CD4-positive, alpha-beta memory T cell (primary cell): Measurements from ENCODE around the gene LPP. TPM values are rescaled to one million over a fixed set of nuclear protein-coding genes. Genes with fewer than 3 reads are reported as not detected.

Experiments used
- CTCF ChIA-PET: fragments of 350-600 bp; sonication (Branson Sonifier 250); formaldehyde crosslinking; loops from one replicate; lab custom pipeline; 2021; ENCODE audit warnings: inconsistent platforms; ENCODE audit not compliant: partially characterized antibody; lab: Charles Lee
- POLR2A ChIA-PET: fragments of 350-600 bp; sonication (Branson Sonifier 250); formaldehyde crosslinking; loops from one replicate; lab custom pipeline; 2021; ENCODE audit not compliant: partially characterized antibody; lab: Charles Lee
- DNase-seq, 5 donors: peaks; one replicate each; pipeline versions ENCODE4 v3.0.0 to v3.0.0-alpha.2; 2020 to 2022; ENCODE audit warnings: mixed read lengths in 1 of 5
- H3K27ac ChIP-seq: one replicate; pipeline ENCODE4 v1.7.0; 2013; ENCODE audit warnings: low read depth, low read length
- H3K27me3 ChIP-seq: 2 replicates; pipeline ENCODE4 v1.7.0; 2013; ENCODE audit warnings: mild to moderate bottlenecking, low read length, moderate library complexity; ENCODE audit not compliant: insufficient read depth
- H3K36me3 ChIP-seq: 2 replicates; pipeline ENCODE4 v1.7.0; 2013; ENCODE audit warnings: mild to moderate bottlenecking, low read length, moderate library complexity; ENCODE audit not compliant: insufficient read depth
- H3K4me1 ChIP-seq: 2 replicates; pipeline ENCODE4 v1.7.0; 2013; ENCODE audit warnings: mild to moderate bottlenecking, low read length, moderate library complexity; ENCODE audit not compliant: insufficient read depth
- H3K4me3 ChIP-seq, 2 donors: one replicate each; pipeline ENCODE4 v1.7.0; 2013; ENCODE audit warnings: low read length in 2 of 2, mild to moderate bottlenecking in 1 of 2
- H3K9me3 ChIP-seq, 2 donors: one replicate each; pipeline ENCODE4 v1.7.0; 2013; ENCODE audit warnings: low read length in 2 of 2, control low read depth in 1 of 2; ENCODE audit not compliant: control insufficient read depth in 1 of 2
- H3K27ac Mint-ChIP-seq, 7 donors: one replicate each; pipeline ENCODE4 v1.8.0; 2020 to 2021; ENCODE audit warnings: mixed read lengths in 7 of 7, mild to moderate bottlenecking in 6 of 7, inconsistent platforms in 3 of 7, moderate library complexity in 3 of 7
- H3K27me3 Mint-ChIP-seq, 2 donors: one replicate each; pipeline ENCODE4 v1.8.0; 2020 to 2021; ENCODE audit warnings: mixed read lengths in 2 of 2
- H3K36me3 Mint-ChIP-seq, 2 donors: one replicate each; pipeline ENCODE4 v1.8.0; 2020 to 2021; ENCODE audit warnings: mixed read lengths in 2 of 2, inconsistent platforms in 1 of 2, mild to moderate bottlenecking in 1 of 2
- H3K4me1 Mint-ChIP-seq, 4 donors: one replicate each; pipeline ENCODE4 v1.8.0; 2020 to 2021; ENCODE audit warnings: mixed read lengths in 4 of 4, mild to moderate bottlenecking in 1 of 4
- H3K4me3 Mint-ChIP-seq, 8 donors: one replicate each; pipeline ENCODE4 v1.8.0; 2020 to 2021; ENCODE audit warnings: mixed read lengths in 8 of 8, mild to moderate bottlenecking in 7 of 8, moderate library complexity in 6 of 8, inconsistent platforms in 3 of 8
- H3K9me3 Mint-ChIP-seq, 8 donors: one replicate each; pipeline ENCODE4 v1.8.0; 2020 to 2021; ENCODE audit warnings: mixed read lengths in 8 of 8, mild to moderate bottlenecking in 5 of 8, inconsistent platforms in 3 of 8, moderate library complexity in 1 of 8
- intact Hi-C: fragments of 100-400 bp; cut with micrococcal nuclease; formaldehyde crosslinking; loops from one replicate; pipeline ENCODE4 v1.15.1; 2023
- polyA plus RNA-seq, 2 donors: library from polyadenylated mRNA; unstranded; fragments of 300-500 nt; fragmentation: Illumina TruSeq; gene quantifications; one replicate each; pipeline ENCODE4 v1.2.3, GENCODE V29; 2021
- total RNA-seq, 2 experiments: library from RNA; stranded (reverse); gene quantifications; one replicate each; pipeline ENCODE4 v1.2.3, GENCODE V29; 2021

The LPP gene
- total and polyA plus RNA-seq, 4 experiments from 2014 or later, result 10.4 to 27.2 (median 24.7) TPM

- DNase-seq, result no peak
- no peak overlapping the region for H3K4me3 Mint-ChIP-seq
- no peaks in the 10 kb centered on the region for H3K36me3 ChIP-seq
- no peaks in the 10 kb centered on the region for H3K27me3 Mint-ChIP-seq
- no peaks in the 10 kb centered on the region for H3K27me3 ChIP-seq
- H3K4me3 ChIP-seq, result no peak overlapping the region
- CTCF ChIA-PET, result interaction anchor here (1.6 kb wide), 1 partner anchor 906 kb away, joined by 7 read pairs; no protein-coding TSS in a partner anchor
- no peaks in the 10 kb centered on the region for H3K4me1 ChIP-seq
- no peaks in the 10 kb centered on the region for H3K9me3 Mint-ChIP-seq
- peaks cover 1 to 5% (median 3%) of the 10 kb centered on the region in 4 donors for H3K4me1 Mint-ChIP-seq
- POLR2A ChIA-PET, result no interaction called here
- peaks cover 2 to 17% of the 10 kb centered on the region in 2 donors for H3K36me3 Mint-ChIP-seq
- intact Hi-C loops, result loop anchor here (10.0 kb wide), 1 partner anchor 92 kb away; no protein-coding TSS in a partner anchor
- H3K27ac ChIP-seq, result no peak overlapping the region
- H3K9me3 ChIP-seq, result no peaks in the 10 kb centered on the region
- no peak overlapping the region for H3K27ac Mint-ChIP-seq
Observed at GRCh38 chr3:188646592-188646991, 492.6 kb downstream of the LPP start.

- intact Hi-C loops, result loop anchor here (10.0 kb wide), 1 partner anchor 92 kb away; no protein-coding TSS in a partner anchor
- Histone ChIP-seq H3K4me1 (no peaks in the 10 kb centered on the region), H3K36me3 (no peaks in the 10 kb centered on the region), H3K27ac (no peak overlapping the region), H3K9me3 (no peaks in the 10 kb centered on the region), H3K27me3 (no peaks in the 10 kb centered on the region), H3K4me3 (no peak overlapping the region)
- Mint-ChIP-seq H3K27ac (peak overlapping the region in 1 of 7 donors; percentile 29), H3K4me3 (no peak overlapping the region), H3K9me3 (no peaks in the 10 kb centered on the region), H3K36me3 (peaks cover 2 to 20% of the 10 kb centered on the region in 2 donors), H3K4me1 (peaks cover 1 to 5% (median 3%) of the 10 kb centered on the region in 4 donors), H3K27me3 (no peaks in the 10 kb centered on the region)
- POLR2A ChIA-PET, result no interaction called here
- CTCF ChIA-PET, result interaction anchor here (1.6 kb wide), 1 partner anchor 907 kb away, joined by 7 read pairs; no protein-coding TSS in a partner anchor
- no peak for DNase-seq
Observed at GRCh38 chr3:188647237-188647636, 493.3 kb downstream of the LPP start.

GRCh38 chr3:188649521-188649920 is 495.6 kb downstream of the LPP start:
- POLR2A ChIA-PET, result no interaction called here
- Histone ChIP-seq H3K27me3 (no peaks in the 10 kb centered on the region), H3K27ac (no peak overlapping the region), H3K36me3 (no peaks in the 10 kb centered on the region), H3K9me3 (no peaks in the 10 kb centered on the region), H3K4me1 (no peaks in the 10 kb centered on the region), H3K4me3 (no peak overlapping the region)
- DNase-seq, result no peak
- Mint-ChIP-seq H3K4me3 (no peak overlapping the region), H3K27ac (no peak overlapping the region), H3K36me3 (peaks cover 2 to 21% of the 10 kb centered on the region in 2 donors), H3K4me1 (peaks cover 1 to 10% (median 5%) of the 10 kb centered on the region in 4 donors), H3K9me3 (no peaks in the 10 kb centered on the region), H3K27me3 (no peaks in the 10 kb centered on the region)
- intact Hi-C loops, result loop anchor here (10.0 kb wide), 1 partner anchor 95 kb away; no protein-coding TSS in a partner anchor
- CTCF ChIA-PET, result interaction anchor here (1.0 kb wide), 1 partner anchor 15 kb away, joined by 3 read pairs; no protein-coding TSS in a partner anchor

DNA sequence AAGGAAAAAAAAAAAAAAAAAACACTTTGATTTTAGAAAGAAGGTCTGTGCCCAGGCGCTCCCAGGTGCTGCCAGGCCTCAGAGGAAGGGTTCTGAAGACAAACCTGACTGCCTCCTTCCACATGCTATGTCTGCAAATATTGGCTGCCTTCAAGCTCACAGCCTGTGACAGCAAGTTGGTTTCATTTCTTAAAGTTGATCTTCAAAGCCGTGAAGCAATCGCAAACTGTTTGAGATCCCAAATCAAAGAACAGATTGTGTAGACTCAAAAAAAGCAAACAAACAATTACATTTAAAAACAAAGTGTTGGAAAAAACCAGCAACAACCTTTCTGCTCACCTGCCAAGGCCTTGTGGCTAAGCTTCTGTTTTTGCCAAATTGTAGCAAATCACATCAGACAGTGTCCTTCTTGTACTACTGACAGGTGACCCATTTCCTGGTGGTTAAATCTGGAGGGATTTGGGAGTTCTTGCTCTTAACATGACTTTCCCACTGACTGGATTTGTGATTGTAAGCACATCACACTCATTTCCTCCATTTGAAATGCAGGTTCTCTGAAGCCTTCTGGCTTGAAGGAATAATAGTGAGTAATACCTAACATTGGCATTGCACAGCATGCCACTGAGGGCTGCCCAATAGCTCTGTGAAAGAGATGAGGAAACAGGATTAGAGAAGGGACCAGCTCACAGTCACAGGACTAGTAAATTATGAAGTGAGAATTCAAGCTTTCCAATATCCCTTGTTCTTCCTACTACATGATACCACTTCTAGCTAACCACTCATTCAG is 502.4 kb downstream of the LPP start:
- H3K36me3 ChIP-seq, result no peaks in the 10 kb centered on the region
- Mint-ChIP-seq H3K36me3 (peaks cover 0 to 7% of the 10 kb centered on the region in 2 donors), H3K4me3 (no peak overlapping the region), H3K4me1 (peaks cover 0 to 9% (median 6%) of the 10 kb centered on the region in 4 donors), H3K9me3 (no peaks in the 10 kb centered on the region), H3K27ac (no peak overlapping the region), H3K27me3 (no peaks in the 10 kb centered on the region)
- ChIA-PET CTCF (interaction anchor here (1.1 kb wide), 1 partner anchor 916 kb away, joined by 4 read pairs; no protein-coding TSS in a partner anchor), POLR2A (no interaction called here)
- no peak overlapping the region for H3K4me3 ChIP-seq
- no peaks in the 10 kb centered on the region for H3K4me1 ChIP-seq
- no peak for DNase-seq
- no peak overlapping the region for H3K27ac ChIP-seq
- intact Hi-C loops, result no loop called here
- H3K9me3 ChIP-seq, result no peaks in the 10 kb centered on the region
- H3K27me3 ChIP-seq, result no peaks in the 10 kb centered on the region

DNA sequence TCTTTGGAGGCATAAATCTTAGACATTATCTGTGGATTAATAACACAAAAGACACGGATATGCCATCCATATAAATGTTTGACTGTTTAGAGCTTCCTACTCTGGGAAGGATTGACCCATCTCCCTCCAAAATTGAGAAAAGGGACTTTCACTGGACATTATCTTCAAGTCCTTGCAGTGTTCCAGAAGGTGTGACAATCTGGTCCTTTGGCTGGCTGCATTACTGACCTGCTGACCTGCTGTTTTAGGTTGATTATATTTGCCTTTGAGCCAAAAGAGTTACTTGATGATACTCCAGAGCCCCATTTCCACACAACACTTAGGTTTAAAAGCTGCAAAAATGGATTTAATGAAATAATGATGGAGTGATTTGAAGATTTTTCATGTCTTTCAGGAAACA is 504.6 kb downstream of the LPP start:
- Histone ChIP-seq H3K4me1 (no peaks in the 10 kb centered on the region), H3K27me3 (no peaks in the 10 kb centered on the region), H3K9me3 (no peaks in the 10 kb centered on the region), H3K4me3 (no peak overlapping the region), H3K36me3 (no peaks in the 10 kb centered on the region), H3K27ac (no peak overlapping the region)
- POLR2A ChIA-PET, result no interaction called here
- no peak for DNase-seq
- H3K9me3 Mint-ChIP-seq, result no peaks in the 10 kb centered on the region
- H3K27ac Mint-ChIP-seq, result peak overlapping the region in 1 of 7 donors; percentile 36
- intact Hi-C loops, result no loop called here
- H3K4me1 Mint-ChIP-seq, result peaks cover 4 to 13% (median 6%) of the 10 kb centered on the region in 4 donors
- H3K36me3 Mint-ChIP-seq, result no peaks in the 10 kb centered on the region
- no peak overlapping the region for H3K4me3 Mint-ChIP-seq
- no peaks in the 10 kb centered on the region for H3K27me3 Mint-ChIP-seq
- CTCF ChIA-PET, result interaction anchor here (0.9 to 1.4 kb wide), 2 partner anchors 918 kb away, joined by 3 to 6 read pairs; no protein-coding TSS in a partner anchor

DNA sequence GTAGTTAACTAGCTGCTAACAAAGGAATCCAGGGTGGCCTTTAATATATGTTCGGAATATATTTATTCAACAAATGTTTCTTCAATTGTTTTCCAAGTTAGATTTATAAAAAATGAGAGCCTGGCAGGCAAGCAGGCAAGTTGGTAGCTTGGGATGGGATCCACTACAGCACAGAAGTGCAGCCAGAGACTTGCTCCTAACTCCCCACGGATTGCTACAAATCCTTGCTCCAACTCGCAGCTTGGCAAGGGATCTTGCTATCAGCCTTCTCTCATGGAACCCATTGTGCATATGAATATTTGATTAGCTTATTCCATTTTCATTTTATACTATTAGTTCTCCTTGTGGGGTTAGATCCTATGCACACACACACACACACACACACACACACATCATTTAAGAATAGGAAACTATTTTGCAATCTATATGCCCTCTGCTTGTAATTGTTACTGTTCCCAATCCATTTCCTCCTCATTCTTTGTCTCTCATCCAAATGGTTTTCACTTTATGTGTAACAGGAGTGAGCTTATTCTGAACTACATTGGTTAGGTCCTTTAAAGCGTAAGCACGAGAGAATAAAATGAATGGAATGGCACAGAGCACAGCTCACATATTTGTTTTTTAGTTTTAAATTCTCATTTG is 505.6 kb downstream of the LPP start:
- Histone ChIP-seq H3K27ac (no peak overlapping the region), H3K4me3 (no peak overlapping the region), H3K4me1 (no peaks in the 10 kb centered on the region), H3K27me3 (no peaks in the 10 kb centered on the region), H3K36me3 (no peaks in the 10 kb centered on the region), H3K9me3 (no peaks in the 10 kb centered on the region)
- ChIA-PET POLR2A (no interaction called here), CTCF (interaction anchor here (1.4 kb wide), 1 partner anchor 919 kb away, joined by 6 read pairs; no protein-coding TSS in a partner anchor)
- Mint-ChIP-seq H3K9me3 (no peaks in the 10 kb centered on the region), H3K4me3 (no peak overlapping the region), H3K36me3 (no peaks in the 10 kb centered on the region), H3K27me3 (no peaks in the 10 kb centered on the region), H3K4me1 (peaks cover 0 to 7% (median 5%) of the 10 kb centered on the region in 4 donors), H3K27ac (no peak overlapping the region)
- intact Hi-C loops, result no loop called here
- no peak for DNase-seq

DNA sequence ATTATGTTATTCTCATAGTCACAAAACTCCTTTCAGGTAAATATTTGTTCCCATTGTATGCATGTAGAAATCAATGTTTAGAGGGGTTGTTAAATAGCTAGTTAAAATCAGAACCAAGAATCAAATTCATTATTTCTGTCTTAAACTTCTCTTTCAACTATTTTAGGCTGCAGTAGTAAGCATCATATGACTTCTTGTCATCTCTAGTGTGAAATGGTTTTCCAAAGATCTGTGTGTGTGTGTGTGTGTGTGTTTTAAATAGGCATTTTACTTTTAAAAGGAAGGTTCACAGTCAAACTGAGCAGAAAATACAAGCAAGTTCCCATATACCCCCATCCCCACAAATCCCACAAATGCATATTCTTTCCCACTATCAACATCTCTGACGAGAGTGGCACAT is 506.5 kb downstream of the LPP start:
- Histone ChIP-seq H3K36me3 (no peaks in the 10 kb centered on the region), H3K4me3 (no peak overlapping the region), H3K4me1 (no peaks in the 10 kb centered on the region), H3K27ac (no peak overlapping the region), H3K9me3 (no peaks in the 10 kb centered on the region), H3K27me3 (no peaks in the 10 kb centered on the region)
- H3K4me1 Mint-ChIP-seq, result peaks cover 0 to 4% (median 2%) of the 10 kb centered on the region in 4 donors
- CTCF ChIA-PET, result no interaction called here
- POLR2A ChIA-PET, result no interaction called here
- no peak for DNase-seq
- no peaks in the 10 kb centered on the region for H3K9me3 Mint-ChIP-seq
- no peaks in the 10 kb centered on the region for H3K36me3 Mint-ChIP-seq
- intact Hi-C loops, result no loop called here
- H3K4me3 Mint-ChIP-seq, result no peak overlapping the region
- no peak overlapping the region for H3K27ac Mint-ChIP-seq
- no peaks in the 10 kb centered on the region for H3K27me3 Mint-ChIP-seq
